Tibial artery (tissue), 4 donors: ENCODE measurements around the gene EDAR.

ENCODE experiments used
- DNase-seq, 2 donors: peaks; one replicate each; pipeline ENCODE4 v3.0.0-alpha.2; 2019
- H3K27ac ChIP-seq, 2 donors: fragments of 200-600 bp; sonication (generic) in 1 of 2; 1 replicate in 1 of 2; 2 replicates in 1 of 2; pipeline ENCODE4 v1.5.1; 2018 to 2019; ENCODE audit warnings: mild to moderate bottlenecking in 1 of 2
- H3K27me3 ChIP-seq, 2 donors: fragments of 200-600 bp; sonication (generic) in 1 of 2; one replicate each; pipeline versions ENCODE4 v1.5.1 to v1.6.0; 2016 to 2019
- H3K36me3 ChIP-seq, 3 donors: fragments of 200-600 bp; sonication (generic) in 2 of 3; one replicate each; pipeline ENCODE4 v1.5.1; 2016 to 2019; ENCODE audit warnings: mild to moderate bottlenecking in 2 of 3
- H3K4me1 ChIP-seq, 4 donors: fragments of 200-600 bp; sonication (generic) in 2 of 4; 1 replicate in 3 of 4; 2 replicates in 1 of 4; pipeline ENCODE4 v1.5.1; 2016 to 2019
- H3K4me3 ChIP-seq, 2 donors: fragments of 200-600 bp; sonication (generic) in 1 of 2; 1 replicate in 1 of 2; 2 replicates in 1 of 2; pipeline ENCODE4 v1.5.1; 2018 to 2019; ENCODE audit warnings: mild to moderate bottlenecking in 2 of 2
- H3K9me3 ChIP-seq, 3 donors: fragments of 200-600 bp; sonication (generic) in 1 of 3; one replicate each; pipeline ENCODE4 v1.5.1; 2016 to 2019
- intact Hi-C: fragments of 100-400 bp; cut with DNase I; formaldehyde crosslinking; loops from one replicate; pipeline ENCODE4 v1.15.0; 2023; ENCODE audit warnings: low total_unique reads
- TF ChIP-seq, protein P1 (sequence below), 2 experiments: fragments of 200-600 bp in 1 of 2; fragments of 450-650 bp in 1 of 2; IDR thresholded peaks; one replicate each; pipeline ENCODE4 v1.5.1; 2017 to 2019; ENCODE audit warnings: antibody characterized with exemption in 2 of 2, mild to moderate bottlenecking in 1 of 2, moderate library complexity in 1 of 2

The EDAR gene

DNA sequence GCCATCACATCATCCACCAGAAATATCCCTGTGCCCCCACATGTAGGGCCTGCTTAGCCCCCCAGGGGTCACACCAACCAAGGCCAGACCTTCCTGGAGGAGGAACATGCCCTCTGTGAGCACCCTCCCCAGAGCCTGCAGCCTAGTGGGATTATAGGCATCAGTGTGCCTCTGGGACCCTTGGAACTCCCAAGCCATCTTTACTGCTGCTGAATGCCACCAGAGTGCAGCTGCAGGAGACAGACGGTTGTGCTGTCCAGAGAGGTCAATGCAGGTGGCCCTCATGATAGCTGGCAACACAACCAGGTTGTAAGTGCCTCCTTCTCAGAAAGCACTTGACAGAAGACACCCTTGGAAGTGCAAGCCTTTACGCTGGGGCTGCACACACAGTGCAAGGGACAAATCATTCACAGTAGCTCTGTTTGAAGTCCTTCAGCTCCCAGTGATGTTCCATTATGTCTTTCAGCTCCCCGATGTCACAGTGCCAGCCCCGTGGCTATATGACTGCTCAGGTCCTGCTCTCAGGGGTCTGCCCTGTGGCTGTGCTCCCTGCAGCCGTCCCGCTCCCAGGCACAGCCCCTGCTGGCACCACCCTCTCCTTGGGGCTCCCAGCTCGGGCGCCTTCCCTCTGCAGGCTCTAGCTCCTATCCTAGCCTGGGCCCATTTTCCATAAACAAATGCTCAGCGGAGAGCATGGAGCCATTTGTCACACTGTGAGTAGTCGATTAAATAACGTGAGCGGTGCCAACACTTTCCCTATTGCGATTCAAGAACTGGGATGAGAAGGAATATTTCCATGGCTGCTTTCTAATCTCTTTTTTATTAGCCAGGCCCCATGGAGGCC, 65.1 kb downstream of the EDAR start:
- TF ChIP-seq, protein P1, sequence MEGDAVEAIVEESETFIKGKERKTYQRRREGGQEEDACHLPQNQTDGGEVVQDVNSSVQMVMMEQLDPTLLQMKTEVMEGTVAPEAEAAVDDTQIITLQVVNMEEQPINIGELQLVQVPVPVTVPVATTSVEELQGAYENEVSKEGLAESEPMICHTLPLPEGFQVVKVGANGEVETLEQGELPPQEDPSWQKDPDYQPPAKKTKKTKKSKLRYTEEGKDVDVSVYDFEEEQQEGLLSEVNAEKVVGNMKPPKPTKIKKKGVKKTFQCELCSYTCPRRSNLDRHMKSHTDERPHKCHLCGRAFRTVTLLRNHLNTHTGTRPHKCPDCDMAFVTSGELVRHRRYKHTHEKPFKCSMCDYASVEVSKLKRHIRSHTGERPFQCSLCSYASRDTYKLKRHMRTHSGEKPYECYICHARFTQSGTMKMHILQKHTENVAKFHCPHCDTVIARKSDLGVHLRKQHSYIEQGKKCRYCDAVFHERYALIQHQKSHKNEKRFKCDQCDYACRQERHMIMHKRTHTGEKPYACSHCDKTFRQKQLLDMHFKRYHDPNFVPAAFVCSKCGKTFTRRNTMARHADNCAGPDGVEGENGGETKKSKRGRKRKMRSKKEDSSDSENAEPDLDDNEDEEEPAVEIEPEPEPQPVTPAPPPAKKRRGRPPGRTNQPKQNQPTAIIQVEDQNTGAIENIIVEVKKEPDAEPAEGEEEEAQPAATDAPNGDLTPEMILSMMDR (IDR thresholded peaks at IDR 0.05) = no peak

DNA sequence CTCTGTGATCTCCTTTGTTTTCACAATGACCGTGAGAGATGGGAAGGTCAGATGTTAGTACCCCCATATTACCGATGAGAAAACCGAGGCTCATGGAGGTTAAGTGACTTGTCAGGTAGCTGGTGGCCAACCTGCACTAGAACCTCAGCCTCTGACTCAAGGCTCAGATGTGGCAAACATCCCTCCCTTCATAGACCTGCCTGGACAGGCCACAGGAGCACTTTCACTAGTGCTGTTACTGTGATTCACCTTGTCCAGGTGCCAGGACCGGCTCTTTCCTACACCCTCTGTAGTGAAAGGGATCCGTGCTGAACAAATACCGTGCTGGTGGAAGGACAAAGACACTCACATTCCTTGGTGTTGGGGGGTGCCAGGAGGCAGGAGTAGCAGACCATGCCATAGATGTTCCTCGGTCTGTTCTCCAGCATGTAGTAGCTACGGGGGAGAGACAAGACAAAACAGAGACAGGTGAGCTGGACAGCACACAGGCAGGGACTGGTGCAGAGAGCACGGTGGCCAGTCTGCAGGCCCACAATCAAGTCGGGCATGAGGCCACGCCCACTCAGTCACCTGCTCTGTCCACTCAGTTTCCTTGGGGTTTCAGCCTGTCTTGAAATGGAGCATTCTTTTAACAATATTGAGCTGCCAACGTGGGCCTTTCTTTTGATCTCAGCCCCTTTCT, 65.9 kb downstream of the EDAR start:
- TF ChIP-seq, protein P1 (IDR thresholded peaks at IDR 0.05) = no peak
- no peaks in the 10 kb centered on the region for H3K9me3 ChIP-seq
- no peaks in the 10 kb centered on the region for H3K4me1 ChIP-seq
- H3K36me3 ChIP-seq = no peaks in the 10 kb centered on the region
- no peak overlapping the region for H3K27ac ChIP-seq
- no peak overlapping the region for H3K4me3 ChIP-seq
- peak in 1 of 2 donors; percentile 42 for DNase-seq
- peaks cover 0 to 9% of the 10 kb centered on the region in 2 donors for H3K27me3 ChIP-seq
- intact Hi-C loops = loop anchor here (10.0 kb wide), 1 partner anchor 592 kb away; no protein-coding TSS in a partner anchor

More for the DNA sequence above, 65.1 kb downstream of the EDAR start:
- DNase-seq = peak in 1 of 2 donors; percentile 42
- Histone ChIP-seq H3K27me3 (peaks cover 0 to 7% of the 10 kb centered on the region in 2 donors), H3K27ac (no peak overlapping the region), H3K4me3 (no peak overlapping the region), H3K4me1 (no peaks in the 10 kb centered on the region), H3K36me3 (no peaks in the 10 kb centered on the region), H3K9me3 (no peaks in the 10 kb centered on the region)
- intact Hi-C loops = loop anchor here (10.0 kb wide), 1 partner anchor 591 kb away; no protein-coding TSS in a partner anchor

DNA sequence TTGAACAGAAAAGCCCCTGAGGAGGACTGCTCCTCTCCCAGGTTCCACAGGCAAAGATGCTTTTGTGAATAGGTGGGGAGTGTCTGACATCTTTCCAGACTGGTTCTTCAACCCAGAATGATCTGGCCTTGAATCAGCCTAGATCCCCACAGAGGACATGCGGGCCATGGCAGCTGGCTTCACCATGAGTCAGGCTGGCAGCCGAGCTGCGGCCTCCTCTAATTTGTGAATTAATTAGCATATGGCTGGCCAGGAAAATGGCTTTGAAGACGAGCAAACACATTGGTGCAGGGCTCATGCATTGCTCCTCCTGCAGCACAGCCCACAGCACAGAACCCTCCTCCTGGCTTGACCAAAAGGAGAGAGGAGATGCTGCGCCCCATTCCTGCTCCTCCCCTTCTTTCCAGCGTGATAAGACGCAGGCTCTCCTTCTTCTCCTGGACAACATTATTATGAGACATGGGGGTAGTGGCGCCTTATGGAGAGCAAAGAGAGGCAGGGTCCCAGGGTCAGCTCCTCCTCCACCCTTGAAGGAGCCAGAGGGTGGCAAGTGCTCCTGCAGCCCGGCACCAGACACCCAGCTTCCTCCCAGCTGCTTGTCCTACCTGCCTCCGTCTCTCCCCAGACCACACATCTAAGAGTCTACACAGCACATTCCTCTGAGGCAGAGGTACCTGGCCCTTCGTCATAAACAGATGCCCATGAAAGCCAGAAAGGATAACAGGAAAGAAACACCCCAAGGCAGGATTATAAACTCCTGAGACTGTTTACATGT, 66.7 kb downstream of the EDAR start:
- Histone ChIP-seq H3K9me3 (no peaks in the 10 kb centered on the region), H3K4me3 (no peak overlapping the region), H3K27me3 (peaks cover 0 to 9% of the 10 kb centered on the region in 2 donors), H3K27ac (no peak overlapping the region), H3K36me3 (no peaks in the 10 kb centered on the region), H3K4me1 (no peaks in the 10 kb centered on the region)
- TF ChIP-seq, protein P1 (IDR thresholded peaks at IDR 0.05) = no peak
- intact Hi-C loops = loop anchor here (10.0 kb wide), 1 partner anchor 592 kb away; no protein-coding TSS in a partner anchor
- DNase-seq = peak in 1 of 2 donors; percentile 51

DNA sequence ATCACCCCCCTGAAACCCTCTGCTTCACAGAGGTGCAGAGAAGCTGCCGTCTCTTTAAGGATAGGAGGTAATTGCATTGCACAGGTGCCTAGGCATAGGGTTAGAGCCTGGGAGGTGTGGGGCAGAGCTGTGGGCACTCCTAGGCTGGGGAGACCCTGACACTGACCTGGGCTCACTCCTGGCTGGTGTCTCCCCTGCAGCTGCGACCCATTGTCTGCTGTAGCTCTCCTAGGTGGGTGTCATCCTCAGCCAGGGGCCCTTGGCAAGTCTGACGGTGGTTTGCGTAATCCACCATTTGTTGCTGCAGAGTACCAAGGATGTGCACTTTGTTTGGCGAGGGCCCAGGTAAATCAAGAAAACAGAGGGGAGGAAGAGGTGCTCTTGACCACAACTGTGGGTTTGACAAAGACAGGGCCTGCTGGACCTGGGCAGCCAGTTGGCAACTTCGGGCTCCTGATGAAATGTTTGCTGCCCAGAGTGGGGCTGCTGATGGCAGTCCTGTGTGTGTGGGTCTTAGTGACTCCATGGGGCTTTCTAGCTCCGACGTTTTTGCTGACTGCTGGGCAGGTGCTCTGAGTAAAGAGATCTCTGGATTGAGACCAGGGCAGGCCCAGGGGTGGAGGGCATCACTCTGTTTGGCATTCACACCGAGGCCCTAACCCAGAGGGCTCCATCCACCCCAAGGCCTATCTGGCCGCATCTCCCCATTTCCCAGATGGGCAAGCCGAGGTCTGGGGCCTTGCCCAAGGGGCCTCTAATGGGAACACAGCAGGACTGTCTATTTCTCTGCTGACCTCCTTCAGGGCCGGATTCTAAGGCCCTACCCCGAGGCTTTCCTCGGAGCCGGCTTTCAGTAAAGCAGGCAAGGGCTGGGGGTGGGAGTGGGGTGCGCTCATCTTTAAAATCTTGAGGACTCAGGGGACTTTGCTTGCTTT, 67.7 kb downstream of the EDAR start:
- no peaks in the 10 kb centered on the region for H3K9me3 ChIP-seq
- no peaks in the 10 kb centered on the region for H3K36me3 ChIP-seq
- no peak overlapping the region for H3K27ac ChIP-seq
- H3K27me3 ChIP-seq = peaks cover 0 to 9% of the 10 kb centered on the region in 2 donors
- H3K4me3 ChIP-seq = no peak overlapping the region
- intact Hi-C loops = loop anchor here (10.0 kb wide), 1 partner anchor 593 kb away; no protein-coding TSS in a partner anchor
- H3K4me1 ChIP-seq = no peaks in the 10 kb centered on the region
- peak in 1 of 2 donors; percentile 29 for DNase-seq
- TF ChIP-seq, protein P1 (IDR thresholded peaks at IDR 0.05) = no peak
